GM21717 (cell line): ENCODE measurements around the gene HOMER3.

Experiments used
- ATAC-seq: cut with Tn5 transposase; IDR thresholded peaks from one replicate; pipeline ENCODE4 v1.9.1; 2021; ENCODE audit warnings: mild to moderate bottlenecking, moderate library complexity; ENCODE audit not compliant: unreplicated experiment

Gene HOMER3

DNA sequence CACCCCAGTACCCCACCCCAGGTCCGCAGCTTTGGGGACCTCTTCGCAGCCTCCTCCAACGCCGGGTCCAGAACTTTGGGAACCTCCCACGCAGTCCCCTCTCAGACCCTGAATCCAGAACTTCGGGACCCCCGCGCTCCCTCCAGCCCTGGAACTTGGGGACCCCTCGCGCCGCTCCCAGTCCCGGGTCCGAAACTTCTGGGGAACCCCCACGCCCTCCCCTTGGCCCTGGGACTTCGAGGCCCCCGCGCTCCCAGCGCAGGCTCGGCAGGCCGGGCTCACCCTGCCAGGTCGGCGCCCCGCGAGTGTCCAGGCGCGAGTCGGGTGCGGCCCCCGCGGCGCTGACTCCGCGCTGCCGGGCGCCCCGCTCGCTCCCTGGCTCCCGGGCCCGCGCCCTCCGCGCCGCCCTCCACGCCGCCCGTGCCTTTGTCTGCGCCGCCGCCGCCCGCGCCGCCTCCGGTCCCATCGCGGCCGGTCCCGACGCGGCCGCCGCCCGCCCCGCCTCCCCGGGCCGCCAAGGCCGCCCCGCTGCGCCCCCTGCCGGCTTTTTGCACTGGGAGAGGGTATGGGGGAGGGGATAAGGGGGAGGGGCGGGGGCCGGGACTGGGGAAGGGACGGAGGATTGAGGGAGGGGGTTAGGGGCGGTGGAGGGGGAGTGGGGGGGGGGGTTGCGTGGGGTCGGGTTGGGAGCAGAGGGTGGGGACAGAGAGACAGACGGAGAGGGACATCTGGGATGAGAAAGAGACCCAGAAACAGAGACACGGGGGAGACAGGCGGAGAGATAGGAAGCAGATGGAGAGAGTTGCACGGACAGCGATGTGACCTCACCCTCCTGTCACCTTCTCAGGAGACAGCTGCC, at the start of gene HOMER3:
TSS of gene HOMER3 (minus strand) at position 449 of the 859 bp plus-strand sequence. CDS start 2,235 bp downstream, outside the sequence.
- ATAC-seq = no peak

DNA sequence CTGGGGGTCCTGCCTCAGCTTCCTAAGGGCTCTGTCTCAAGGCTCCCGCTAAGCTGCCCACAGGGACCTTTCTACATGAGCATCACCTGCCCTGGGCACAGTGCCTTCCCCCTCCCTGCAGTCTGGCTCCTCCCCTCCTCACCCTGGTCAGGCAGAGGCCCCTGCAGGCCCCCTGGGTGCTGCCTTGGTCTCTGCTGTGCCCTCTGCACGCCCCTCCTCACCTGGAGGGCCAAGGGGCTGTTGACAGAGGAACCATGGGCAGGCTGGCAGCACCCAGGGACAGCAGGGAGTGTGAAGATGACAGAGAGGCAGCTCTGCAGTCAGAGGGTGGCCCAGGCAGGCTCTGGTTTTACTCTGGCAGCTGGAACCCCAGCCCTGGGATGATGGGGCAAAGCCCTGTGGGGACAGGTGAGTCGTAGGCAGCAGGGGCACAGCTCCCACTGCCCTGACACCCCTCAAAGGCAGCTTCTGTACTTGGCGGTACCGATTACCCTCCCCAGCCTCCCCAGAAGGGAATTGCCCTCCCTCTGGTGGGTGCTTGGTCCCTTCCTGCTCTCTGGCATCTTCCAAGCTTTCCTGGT, 49.2 kb upstream of the HOMER3 start:
- ATAC-seq = no peak

DNA sequence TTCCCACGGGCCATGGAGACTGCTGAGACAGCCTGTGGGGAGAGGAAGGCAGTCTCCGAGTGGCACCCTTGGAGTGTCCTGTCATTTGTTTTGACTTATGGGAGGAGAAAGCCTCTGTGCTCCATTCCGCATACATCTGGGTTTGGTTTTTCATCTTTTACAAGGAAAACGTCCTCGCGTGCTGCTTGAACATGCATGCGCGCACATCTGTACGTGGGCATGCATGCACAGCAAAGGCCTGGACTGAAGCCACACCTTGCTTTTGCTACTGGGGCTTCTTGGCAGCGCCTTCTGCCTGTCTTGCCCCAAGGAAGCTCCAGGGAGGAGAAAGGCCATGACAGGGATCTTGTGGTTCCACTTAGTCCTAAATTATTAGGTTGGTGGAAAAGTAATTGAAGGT, 48.3 kb upstream of the HOMER3 start:
- ATAC-seq = no peak

DNA sequence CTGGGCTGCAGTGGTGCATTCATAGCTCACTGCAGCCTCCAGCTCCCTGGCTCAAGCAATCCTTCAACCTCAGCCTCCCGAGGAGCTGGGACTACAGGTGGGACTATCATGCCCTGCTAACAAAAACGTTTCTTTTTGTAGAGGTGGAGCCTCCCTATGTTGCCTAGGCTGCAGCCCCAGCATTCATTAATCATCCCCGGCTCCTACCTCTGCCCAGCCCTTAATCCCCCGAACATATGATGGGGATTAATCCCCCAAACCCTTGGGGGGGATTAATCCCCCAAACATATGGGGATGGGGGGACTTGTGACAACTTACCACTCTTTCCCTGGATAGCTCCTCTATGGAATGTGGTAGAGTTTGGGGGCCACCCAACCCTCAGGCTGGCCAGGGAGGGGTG, 46.4 kb upstream of the HOMER3 start:
- ATAC-seq = no peak

DNA sequence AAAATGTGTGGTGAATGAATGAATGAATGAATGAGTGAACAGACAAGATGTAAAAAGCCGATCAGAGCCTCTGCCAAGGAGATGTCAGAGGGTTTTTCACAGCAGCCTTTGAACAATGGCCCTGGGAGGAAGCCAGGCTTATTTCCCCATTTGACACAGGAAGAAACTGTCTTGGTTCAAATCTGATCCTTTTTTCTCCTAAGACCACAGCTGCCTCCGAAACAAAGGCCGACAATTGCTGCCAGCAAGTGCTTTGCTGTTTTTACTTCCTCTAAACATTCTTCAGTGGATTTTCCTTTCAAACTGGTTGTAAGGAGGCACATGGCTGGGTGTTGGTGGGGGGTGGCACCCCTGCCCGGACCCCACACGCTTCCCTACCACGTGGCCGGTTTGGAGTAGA, 44.2 kb upstream of the HOMER3 start:
- no peak for ATAC-seq

DNA sequence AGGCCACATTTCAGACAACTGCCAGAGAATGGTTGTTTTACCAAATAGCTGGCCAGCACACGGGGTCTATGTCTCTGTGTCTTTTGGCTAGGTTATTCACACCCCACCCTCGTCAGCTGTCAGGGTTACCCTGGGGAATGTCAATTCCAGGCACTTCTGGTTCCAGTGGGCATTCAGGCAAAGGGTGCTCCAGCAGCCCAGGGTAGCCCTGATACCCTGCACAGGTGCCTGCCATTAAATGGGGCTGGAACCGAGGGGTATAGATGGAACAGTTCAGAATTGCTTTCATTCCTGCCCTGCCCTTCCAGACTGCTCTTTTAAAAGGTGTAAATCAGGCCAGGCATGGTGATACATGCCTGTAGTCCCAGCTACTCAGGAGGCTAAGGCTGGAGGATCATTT, 43.2 kb upstream of the HOMER3 start:
- no peak for ATAC-seq

DNA sequence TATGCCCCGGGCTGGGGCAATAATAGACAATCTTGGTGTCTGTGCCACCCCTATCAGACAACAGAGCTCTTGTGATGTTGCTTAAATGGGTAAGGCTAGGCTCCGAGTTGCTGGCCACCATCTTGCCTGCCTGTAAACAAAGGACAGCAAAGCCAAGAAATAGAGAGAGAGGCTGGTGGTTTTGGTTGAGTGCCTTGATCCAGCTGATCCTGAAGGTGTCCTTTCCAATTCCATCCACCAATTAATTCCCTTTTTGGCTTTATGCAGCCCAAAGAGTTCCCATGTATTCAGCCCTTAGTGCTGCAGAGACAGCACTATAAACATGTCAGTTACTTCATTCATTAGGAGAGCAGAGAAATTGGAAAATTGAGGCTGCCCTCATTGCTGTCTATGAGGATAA, 41.7 kb upstream of the HOMER3 start:
- no peak for ATAC-seq

DNA sequence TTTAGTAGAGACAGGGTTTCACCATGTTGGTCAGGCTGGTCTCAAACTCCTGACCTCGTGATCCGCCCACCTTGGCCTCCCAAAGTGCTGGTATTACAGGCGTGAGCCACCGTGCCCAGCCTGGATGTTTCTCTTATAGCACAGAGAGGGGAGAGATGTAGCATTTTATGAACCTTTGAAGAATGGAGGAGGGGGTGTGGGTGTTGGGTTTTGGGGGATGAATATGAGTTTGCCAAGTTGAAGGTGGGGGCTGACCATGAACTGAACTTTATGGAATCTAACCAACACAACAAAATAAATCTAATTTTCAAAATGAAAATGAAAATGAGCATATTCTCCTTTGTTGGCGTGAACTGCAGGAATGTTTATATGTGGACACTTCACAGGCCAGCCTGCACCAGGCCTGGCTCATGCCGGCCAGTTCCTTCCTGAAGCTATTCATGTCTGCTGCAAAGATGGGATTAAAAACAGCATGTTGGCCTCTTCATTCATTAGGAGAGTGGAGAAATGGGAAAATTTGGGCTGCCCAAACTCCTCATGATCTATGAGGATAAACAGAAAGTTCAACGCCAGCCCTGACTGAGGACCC, 39.5 kb upstream of the HOMER3 start:
- ATAC-seq = no peak

DNA sequence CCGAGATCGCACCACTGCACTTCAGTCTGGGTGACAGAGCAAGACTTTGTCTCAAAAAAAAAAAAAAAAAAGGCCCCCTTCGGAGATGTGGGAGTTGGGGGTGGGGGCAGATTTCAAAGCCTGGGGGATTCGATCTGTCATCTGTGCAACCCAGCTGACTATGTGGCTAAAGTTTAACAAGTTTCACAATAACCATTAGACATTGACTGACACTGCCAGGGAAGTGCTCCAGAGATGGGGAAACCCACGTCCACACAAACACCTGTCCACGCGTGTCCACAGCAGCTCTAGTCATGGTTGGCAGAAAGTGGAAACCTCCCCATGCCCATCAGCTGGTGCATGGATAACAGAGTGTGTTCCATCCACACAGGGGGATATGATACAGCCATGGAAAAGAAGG, 37.6 kb upstream of the HOMER3 start:
- no peak for ATAC-seq

DNA sequence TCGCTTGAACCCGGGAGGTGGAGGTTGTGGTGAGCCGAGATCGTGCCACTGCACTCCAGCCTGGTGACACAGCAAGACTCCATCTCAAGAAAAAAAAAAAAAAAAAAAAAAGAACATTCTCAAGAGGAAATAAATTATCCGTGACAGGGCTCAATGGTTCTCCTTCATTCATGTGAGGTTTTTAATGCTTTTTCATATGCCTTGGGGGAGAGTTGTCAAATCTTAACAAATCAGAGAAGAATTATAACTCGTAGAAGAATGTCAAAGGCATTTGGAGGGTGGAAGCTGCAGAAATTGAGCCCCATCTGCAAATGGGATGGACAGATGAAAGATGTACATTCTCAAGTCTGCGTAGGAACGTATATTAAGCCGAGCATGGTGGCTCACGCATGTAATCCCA, 34.9 kb upstream of the HOMER3 start:
- ATAC-seq = no peak

DNA sequence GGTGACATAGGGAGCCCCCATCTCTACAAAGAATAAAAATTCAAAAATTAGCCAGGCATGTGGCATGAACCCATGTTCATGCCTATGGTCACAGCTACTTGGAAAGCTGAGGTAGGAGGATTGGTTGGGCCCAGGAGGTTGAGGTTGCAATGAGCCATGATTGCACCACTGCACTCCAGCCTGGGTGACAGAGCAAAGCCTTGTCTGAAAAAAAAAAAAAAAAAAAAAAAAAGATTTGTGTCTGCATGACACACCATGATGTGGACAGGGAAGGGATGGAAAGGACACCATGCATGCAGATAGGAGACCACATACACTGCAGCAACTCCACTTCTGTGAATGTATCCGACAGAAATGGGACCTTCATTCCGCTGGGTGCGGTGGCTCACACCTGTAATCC, 34.0 kb upstream of the HOMER3 start:
- ATAC-seq = no peak

DNA sequence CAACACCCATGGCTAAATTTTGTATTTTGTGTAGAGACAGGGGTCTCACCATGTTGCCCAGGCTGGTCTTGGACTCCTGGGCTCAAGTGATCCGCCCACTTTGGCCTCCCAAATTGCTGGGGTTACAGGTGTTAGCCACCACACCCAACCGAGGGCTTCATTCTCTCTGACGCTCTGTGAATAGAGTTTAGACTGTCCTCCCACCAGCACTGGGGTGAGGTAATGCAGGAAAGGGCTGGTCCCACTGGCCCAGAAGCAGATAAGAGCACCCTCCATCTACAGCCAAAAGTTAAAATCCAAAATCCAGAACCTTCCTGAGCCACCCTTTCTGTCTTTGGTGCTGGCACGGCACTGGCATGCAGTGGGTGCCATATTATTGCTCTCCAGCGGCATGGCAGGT, 31.8 kb upstream of the HOMER3 start:
- no peak for ATAC-seq

DNA sequence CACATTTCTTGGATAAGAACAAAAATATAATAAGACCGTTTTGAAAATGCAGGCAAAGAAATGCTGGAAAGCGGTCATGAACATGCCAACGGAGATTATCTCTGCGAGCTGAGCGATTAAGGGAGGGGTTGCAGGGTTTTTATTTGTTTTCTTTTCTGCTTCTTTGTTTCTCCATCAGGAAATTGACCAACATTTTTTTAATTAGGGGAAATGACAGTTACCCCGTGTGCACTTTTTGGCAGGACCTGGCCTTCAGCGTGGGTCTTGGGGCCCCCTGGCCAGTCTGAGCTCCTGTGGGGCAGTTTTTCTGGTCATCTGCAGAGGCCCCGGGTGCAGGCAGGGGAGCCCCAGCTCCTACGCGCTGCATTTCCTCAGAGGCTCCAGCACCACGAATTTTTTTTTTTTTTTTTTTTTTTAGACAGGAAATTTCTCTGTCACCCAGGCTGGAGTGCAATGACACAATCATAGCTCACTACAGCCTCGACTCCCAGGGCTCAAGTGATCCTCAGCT, 31.3 kb upstream of the HOMER3 start:
- no peak for ATAC-seq

DNA sequence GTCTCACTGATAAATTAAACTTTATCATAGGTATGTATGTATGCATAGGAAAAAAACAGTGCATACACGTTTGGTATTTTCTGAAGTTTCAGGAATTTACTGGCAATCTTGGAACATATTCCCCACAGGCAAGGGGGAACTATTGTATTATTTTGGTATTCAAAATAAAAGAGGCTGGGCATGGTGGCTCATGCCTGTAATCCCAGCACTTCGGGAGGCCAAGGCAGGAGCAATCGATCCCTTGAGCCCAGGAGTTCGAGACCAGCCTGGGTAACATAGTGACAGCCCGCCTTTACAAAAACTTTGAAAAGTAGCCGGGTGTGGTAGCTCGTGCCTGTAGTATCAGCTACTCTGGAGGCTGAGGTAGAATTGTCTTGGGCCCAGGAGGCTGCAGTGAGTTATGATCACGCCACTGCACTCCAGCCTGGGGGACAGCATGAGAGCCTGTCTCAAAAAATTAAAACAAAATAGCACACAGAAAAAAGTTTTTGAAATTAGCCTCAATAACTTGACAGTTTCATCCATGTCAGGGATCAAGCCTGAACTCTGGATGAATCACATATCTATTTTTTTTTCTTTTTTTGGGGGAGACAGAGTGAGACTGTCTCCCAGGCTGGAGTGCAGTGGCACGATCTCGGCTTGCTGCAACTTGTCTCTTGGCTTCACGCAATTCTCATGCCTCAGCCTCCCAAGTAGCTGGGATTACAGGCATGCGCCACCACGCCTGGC, 29.1 kb upstream of the HOMER3 start:
- ATAC-seq = no peak

DNA sequence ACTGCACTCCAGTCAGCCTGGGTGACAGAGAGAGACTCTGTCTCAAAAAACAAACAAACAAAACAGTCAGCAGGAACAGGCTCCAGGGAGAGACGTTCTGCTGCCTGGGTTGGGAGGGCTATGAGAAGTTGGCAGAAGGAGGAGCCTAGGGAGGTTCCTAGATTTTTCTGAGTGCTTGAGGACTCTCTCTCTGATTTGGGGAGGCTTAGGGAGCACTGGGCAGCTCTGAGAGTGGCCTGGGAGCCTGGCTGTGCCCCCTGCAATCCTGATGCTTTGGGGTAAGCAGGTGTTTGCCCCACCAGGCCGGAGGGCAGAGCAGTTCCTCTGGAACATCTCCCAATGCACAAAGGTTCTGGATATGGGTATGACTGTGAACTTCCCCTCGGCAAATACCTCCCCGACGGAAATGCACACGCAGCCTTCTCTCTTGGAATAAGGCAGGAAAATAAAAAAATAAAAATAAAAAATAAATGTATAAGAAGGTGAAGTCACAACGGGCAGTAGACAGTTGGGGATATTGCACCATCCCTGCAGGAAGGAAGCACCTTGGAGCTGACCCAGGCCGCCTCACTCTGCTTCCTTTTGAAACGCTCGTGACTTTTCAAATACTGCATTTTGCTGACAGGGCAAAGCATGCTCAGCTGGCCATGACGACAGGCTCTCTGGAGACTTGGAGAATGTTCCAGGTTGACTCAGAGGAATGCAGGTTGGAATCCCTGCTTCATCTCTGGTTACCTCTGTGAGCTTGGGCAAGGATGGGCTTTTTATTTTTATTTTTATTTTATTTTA, 26.5 kb upstream of the HOMER3 start:
- no peak for ATAC-seq

DNA sequence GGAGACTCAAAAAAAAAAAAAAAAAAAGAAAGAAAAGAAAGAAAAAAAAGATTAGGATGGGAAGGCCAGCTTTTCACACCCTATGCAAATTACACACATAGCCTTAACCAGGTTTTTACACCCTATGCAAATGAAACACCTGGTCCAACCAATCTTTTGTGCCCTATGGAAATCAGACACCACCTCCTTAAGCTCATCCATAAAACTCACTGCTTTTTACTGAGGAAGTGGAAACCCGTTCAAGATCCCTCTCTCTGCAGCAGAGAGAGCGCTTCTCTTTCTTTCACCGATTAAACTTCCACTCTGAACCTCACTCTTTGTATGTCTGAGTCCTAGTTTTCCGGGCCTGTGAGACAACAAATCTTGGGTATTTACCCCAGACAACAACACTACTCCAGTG, 25.3 kb upstream of the HOMER3 start:
- no peak for ATAC-seq

DNA sequence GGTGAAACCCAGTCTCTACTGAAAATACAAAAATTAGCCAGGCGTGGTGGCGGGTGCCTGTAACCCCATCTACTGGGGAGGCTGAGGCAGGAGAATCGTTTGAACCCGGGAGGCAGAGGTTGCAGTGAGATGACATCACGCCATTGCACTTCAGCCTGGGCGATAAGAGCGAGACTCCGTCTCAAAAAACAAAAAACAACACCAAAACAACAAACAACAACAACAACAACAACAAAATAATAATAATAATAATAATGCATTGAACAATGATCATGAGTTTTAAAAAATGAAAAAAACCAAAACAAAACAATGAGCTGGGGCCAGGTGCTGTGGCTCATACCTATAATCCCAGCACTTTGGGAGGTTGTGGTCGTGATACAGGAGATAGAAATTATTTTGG, 23.1 kb upstream of the HOMER3 start:
- no peak for ATAC-seq

DNA sequence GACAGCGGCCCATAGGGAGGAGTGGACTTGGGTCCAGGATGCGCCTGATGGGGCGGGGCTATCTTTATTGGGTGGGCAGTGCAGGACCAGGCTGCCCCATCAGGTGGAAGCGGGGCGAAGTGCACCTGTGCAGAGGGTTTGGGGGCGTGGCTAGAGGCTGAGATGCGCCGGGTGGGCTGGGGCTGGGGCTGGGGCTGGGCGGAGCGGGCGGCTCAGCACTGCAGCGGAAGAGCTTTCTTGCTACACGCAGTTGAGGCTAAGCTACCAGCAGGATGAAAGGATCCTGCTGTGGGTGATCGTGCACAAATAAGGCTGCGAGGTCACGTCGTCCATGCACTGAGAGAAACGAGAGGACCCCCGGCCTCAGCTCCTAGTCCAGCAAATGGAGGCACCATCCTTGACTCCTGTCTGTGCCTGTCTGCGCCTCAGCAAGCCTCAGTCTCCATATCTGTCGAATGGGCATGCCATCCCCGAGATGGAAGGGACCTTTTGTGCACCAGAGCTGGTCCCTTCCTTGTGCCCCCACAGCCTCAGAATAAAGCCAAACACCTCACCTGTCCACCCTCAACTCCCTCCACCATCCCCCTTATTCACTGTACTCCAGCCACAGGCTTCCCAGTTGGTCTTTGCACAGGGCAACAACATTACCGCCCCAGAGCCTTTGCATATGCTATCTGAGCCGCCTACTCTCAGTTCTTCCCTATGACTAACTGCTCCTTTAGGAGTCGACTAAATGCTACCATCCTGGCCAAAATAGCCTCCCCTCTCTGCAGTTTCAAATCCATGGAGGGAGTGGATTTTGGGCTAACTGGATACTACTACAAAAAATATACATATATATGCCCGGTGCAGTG, 21.0 kb upstream of the HOMER3 start:
- ATAC-seq = no peak

DNA sequence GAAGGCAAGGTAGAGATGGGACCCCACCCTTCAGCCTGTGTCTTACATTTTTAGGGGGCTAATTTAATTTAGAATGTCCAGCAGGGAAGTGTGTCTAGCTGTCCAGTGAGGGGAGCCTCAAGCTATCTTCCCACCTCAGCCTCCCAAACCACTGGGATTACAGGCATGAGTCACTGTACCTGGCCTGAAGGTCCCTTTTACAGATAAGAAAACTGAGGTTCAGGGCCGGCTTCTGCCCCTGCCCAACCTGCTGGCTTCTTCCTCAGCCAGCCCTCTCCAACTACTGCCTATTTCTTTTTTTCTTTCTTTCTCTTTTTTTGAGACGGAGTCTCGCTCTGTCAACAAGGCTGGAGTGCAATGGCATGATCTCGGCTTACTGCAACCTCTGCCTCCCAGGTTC, 19.4 kb upstream of the HOMER3 start:
- ATAC-seq = no peak

DNA sequence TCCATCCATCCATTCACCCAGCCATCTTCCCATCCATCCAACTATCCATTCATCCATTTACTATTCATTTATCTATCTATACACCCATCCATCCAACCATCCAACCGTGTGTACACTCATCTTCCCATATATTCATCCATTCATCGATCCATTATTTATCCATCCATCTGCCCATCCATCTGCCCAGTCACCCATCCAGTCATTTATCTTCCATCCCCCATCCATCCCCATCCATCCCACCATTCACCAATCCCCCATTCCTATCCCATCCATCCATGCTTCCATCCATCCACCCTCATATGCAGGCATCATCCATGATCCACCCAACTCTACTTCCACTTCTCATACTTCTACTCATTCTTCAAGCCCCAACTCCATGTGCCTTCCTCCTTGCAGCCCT, 14.0 kb upstream of the HOMER3 start:
- no peak for ATAC-seq
